CD4-positive, alpha-beta memory T cell (primary cell): ENCODE measurements around the gene NANOGP8. TPM values are rescaled to one million over a fixed set of nuclear protein-coding genes. Genes with fewer than 3 reads are reported as not detected.

Experiments used
- CTCF ChIA-PET: fragments of 350-600 bp; sonication (Branson Sonifier 250); formaldehyde crosslinking; loops from one replicate; lab custom pipeline; 2021; ENCODE audit warnings: inconsistent platforms; ENCODE audit not compliant: partially characterized antibody; lab: Charles Lee
- POLR2A ChIA-PET: fragments of 350-600 bp; sonication (Branson Sonifier 250); formaldehyde crosslinking; loops from one replicate; lab custom pipeline; 2021; ENCODE audit not compliant: partially characterized antibody; lab: Charles Lee
- DNase-seq, 5 donors: peaks; one replicate each; pipeline versions ENCODE4 v3.0.0 to v3.0.0-alpha.2; 2020 to 2022; ENCODE audit warnings: mixed read lengths in 1 of 5
- H3K27ac ChIP-seq: one replicate; pipeline ENCODE4 v1.7.0; 2013; ENCODE audit warnings: low read depth, low read length
- H3K27me3 ChIP-seq: 2 replicates; pipeline ENCODE4 v1.7.0; 2013; ENCODE audit warnings: mild to moderate bottlenecking, low read length, moderate library complexity; ENCODE audit not compliant: insufficient read depth
- H3K36me3 ChIP-seq: 2 replicates; pipeline ENCODE4 v1.7.0; 2013; ENCODE audit warnings: mild to moderate bottlenecking, low read length, moderate library complexity; ENCODE audit not compliant: insufficient read depth
- H3K4me1 ChIP-seq: 2 replicates; pipeline ENCODE4 v1.7.0; 2013; ENCODE audit warnings: mild to moderate bottlenecking, low read length, moderate library complexity; ENCODE audit not compliant: insufficient read depth
- H3K4me3 ChIP-seq, 2 donors: one replicate each; pipeline ENCODE4 v1.7.0; 2013; ENCODE audit warnings: low read length in 2 of 2, mild to moderate bottlenecking in 1 of 2
- H3K9me3 ChIP-seq, 2 donors: one replicate each; pipeline ENCODE4 v1.7.0; 2013; ENCODE audit warnings: low read length in 2 of 2, control low read depth in 1 of 2; ENCODE audit not compliant: control insufficient read depth in 1 of 2
- H3K27ac Mint-ChIP-seq, 7 donors: one replicate each; pipeline ENCODE4 v1.8.0; 2020 to 2021; ENCODE audit warnings: mixed read lengths in 7 of 7, mild to moderate bottlenecking in 6 of 7, inconsistent platforms in 3 of 7, moderate library complexity in 3 of 7
- H3K27me3 Mint-ChIP-seq, 2 donors: one replicate each; pipeline ENCODE4 v1.8.0; 2020 to 2021; ENCODE audit warnings: mixed read lengths in 2 of 2
- H3K36me3 Mint-ChIP-seq, 2 donors: one replicate each; pipeline ENCODE4 v1.8.0; 2020 to 2021; ENCODE audit warnings: mixed read lengths in 2 of 2, inconsistent platforms in 1 of 2, mild to moderate bottlenecking in 1 of 2
- H3K4me1 Mint-ChIP-seq, 4 donors: one replicate each; pipeline ENCODE4 v1.8.0; 2020 to 2021; ENCODE audit warnings: mixed read lengths in 4 of 4, mild to moderate bottlenecking in 1 of 4
- H3K4me3 Mint-ChIP-seq, 8 donors: one replicate each; pipeline ENCODE4 v1.8.0; 2020 to 2021; ENCODE audit warnings: mixed read lengths in 8 of 8, mild to moderate bottlenecking in 7 of 8, moderate library complexity in 6 of 8, inconsistent platforms in 3 of 8
- H3K9me3 Mint-ChIP-seq, 8 donors: one replicate each; pipeline ENCODE4 v1.8.0; 2020 to 2021; ENCODE audit warnings: mixed read lengths in 8 of 8, mild to moderate bottlenecking in 5 of 8, inconsistent platforms in 3 of 8, moderate library complexity in 1 of 8
- intact Hi-C: fragments of 100-400 bp; cut with micrococcal nuclease; formaldehyde crosslinking; loops from one replicate; pipeline ENCODE4 v1.15.1; 2023
- polyA plus RNA-seq, 2 donors: library from polyadenylated mRNA; unstranded; fragments of 300-500 nt; fragmentation: Illumina TruSeq; gene quantifications; one replicate each; pipeline ENCODE4 v1.2.3, GENCODE V29; 2021
- total RNA-seq, 2 experiments: library from RNA; stranded (reverse); gene quantifications; one replicate each; pipeline ENCODE4 v1.2.3, GENCODE V29; 2021

Gene NANOGP8
- total and polyA plus RNA-seq, 4 experiments from 2014 or later = not detected

- H3K9me3 Mint-ChIP-seq = no peaks in the 10 kb centered on the region
- Histone ChIP-seq H3K27me3 (no peaks in the 10 kb centered on the region), H3K9me3 (no peaks in the 10 kb centered on the region), H3K4me1 (no peaks in the 10 kb centered on the region), H3K4me3 (no peak overlapping the region), H3K27ac (no peak overlapping the region), H3K36me3 (no peaks in the 10 kb centered on the region)
- POLR2A ChIA-PET = no interaction called here
- H3K4me3 Mint-ChIP-seq = no peak overlapping the region
- peaks cover 0 to 1% (median 0%) of the 10 kb centered on the region in 4 donors for H3K4me1 Mint-ChIP-seq
- no peak overlapping the region for H3K27ac Mint-ChIP-seq
- CTCF ChIA-PET = no interaction called here
- DNase-seq = no peak
- peaks cover 4 to 5% of the 10 kb centered on the region in 2 donors for H3K27me3 Mint-ChIP-seq
- no peaks in the 10 kb centered on the region for H3K36me3 Mint-ChIP-seq
- intact Hi-C loops = no loop called here
Observed at GRCh38 chr15:35058534-35059054, 26.5 kb downstream of the NANOGP8 start.

GRCh38 chr15:35055416-35056105 is 29.5 kb downstream of the NANOGP8 start:
- Mint-ChIP-seq H3K27me3 (peaks cover 2 to 5% of the 10 kb centered on the region in 2 donors), H3K27ac (no peak overlapping the region), H3K9me3 (no peaks in the 10 kb centered on the region), H3K4me3 (no peak overlapping the region), H3K36me3 (no peaks in the 10 kb centered on the region), H3K4me1 (peaks cover 0 to 1% (median 0%) of the 10 kb centered on the region in 4 donors)
- Histone ChIP-seq H3K4me3 (no peak overlapping the region), H3K9me3 (no peaks in the 10 kb centered on the region), H3K27me3 (no peaks in the 10 kb centered on the region), H3K36me3 (no peaks in the 10 kb centered on the region), H3K4me1 (no peaks in the 10 kb centered on the region), H3K27ac (no peak overlapping the region)
- ChIA-PET POLR2A (no interaction called here), CTCF (no interaction called here)
- DNase-seq = no peak
- intact Hi-C loops = no loop called here

GRCh38 chr15:35054380-35054779 is 30.7 kb downstream of the NANOGP8 start:
- Mint-ChIP-seq H3K27me3 (peaks cover 3 to 5% of the 10 kb centered on the region in 2 donors), H3K4me1 (peaks cover 0 to 1% (median 0%) of the 10 kb centered on the region in 4 donors), H3K36me3 (no peaks in the 10 kb centered on the region), H3K9me3 (no peaks in the 10 kb centered on the region), H3K4me3 (no peak overlapping the region), H3K27ac (no peak overlapping the region)
- CTCF ChIA-PET = no interaction called here
- DNase-seq = no peak
- no peaks in the 10 kb centered on the region for H3K9me3 ChIP-seq
- intact Hi-C loops = no loop called here
- no peak overlapping the region for H3K27ac ChIP-seq
- H3K27me3 ChIP-seq = no peaks in the 10 kb centered on the region
- no peaks in the 10 kb centered on the region for H3K4me1 ChIP-seq
- no peak overlapping the region for H3K4me3 ChIP-seq
- POLR2A ChIA-PET = no interaction called here
- no peaks in the 10 kb centered on the region for H3K36me3 ChIP-seq

GRCh38 chr15:35047996-35048395 is 37.1 kb downstream of the NANOGP8 start:
- intact Hi-C loops = no loop called here
- Mint-ChIP-seq H3K4me1 (no peaks in the 10 kb centered on the region), H3K4me3 (no peak overlapping the region), H3K27ac (no peak overlapping the region), H3K9me3 (no peaks in the 10 kb centered on the region), H3K27me3 (peaks cover 0 to 2% of the 10 kb centered on the region in 2 donors), H3K36me3 (no peaks in the 10 kb centered on the region)
- H3K9me3 ChIP-seq = no peaks in the 10 kb centered on the region
- H3K4me3 ChIP-seq = no peak overlapping the region
- H3K36me3 ChIP-seq = no peaks in the 10 kb centered on the region
- no peaks in the 10 kb centered on the region for H3K4me1 ChIP-seq
- H3K27me3 ChIP-seq = no peaks in the 10 kb centered on the region
- ChIA-PET POLR2A (no interaction called here), CTCF (no interaction called here)
- DNase-seq = no peak
- H3K27ac ChIP-seq = no peak overlapping the region

GRCh38 chr15:35047528-35047927 is 37.6 kb downstream of the NANOGP8 start:
- POLR2A ChIA-PET = no interaction called here
- peaks cover 0 to 2% of the 10 kb centered on the region in 2 donors for H3K27me3 Mint-ChIP-seq

GRCh38 chr15:35043373-35044095 is 41.6 kb downstream of the NANOGP8 start:
- H3K4me1 ChIP-seq = no peaks in the 10 kb centered on the region
- no peak overlapping the region for H3K27ac ChIP-seq
- H3K27me3 ChIP-seq = no peaks in the 10 kb centered on the region
- H3K27me3 Mint-ChIP-seq = peaks cover 0 to 3% of the 10 kb centered on the region in 2 donors
- H3K4me1 Mint-ChIP-seq = no peaks in the 10 kb centered on the region
- H3K4me3 ChIP-seq = no peak overlapping the region
- no peaks in the 10 kb centered on the region for H3K36me3 Mint-ChIP-seq
- H3K4me3 Mint-ChIP-seq = no peak overlapping the region
- no peaks in the 10 kb centered on the region for H3K36me3 ChIP-seq
- ChIA-PET POLR2A (no interaction called here), CTCF (no interaction called here)
- intact Hi-C loops = no loop called here
- no peak for DNase-seq
- H3K9me3 Mint-ChIP-seq = no peaks in the 10 kb centered on the region
- no peaks in the 10 kb centered on the region for H3K9me3 ChIP-seq
- H3K27ac Mint-ChIP-seq = no peak overlapping the region

More at GRCh38 chr15:35047528-35047927, 37.6 kb downstream of the NANOGP8 start:
- Mint-ChIP-seq H3K36me3 (no peaks in the 10 kb centered on the region), H3K4me3 (no peak overlapping the region), H3K27ac (no peak overlapping the region), H3K4me1 (no peaks in the 10 kb centered on the region), H3K9me3 (no peaks in the 10 kb centered on the region)
- Histone ChIP-seq H3K4me1 (no peaks in the 10 kb centered on the region), H3K9me3 (no peaks in the 10 kb centered on the region), H3K4me3 (no peak overlapping the region), H3K27ac (no peak overlapping the region), H3K36me3 (no peaks in the 10 kb centered on the region), H3K27me3 (no peaks in the 10 kb centered on the region)
- intact Hi-C loops = no loop called here
- CTCF ChIA-PET = no interaction called here
- DNase-seq = no peak

GRCh38 chr15:35040339-35041255 is 44.5 kb downstream of the NANOGP8 start:
- H3K4me3 ChIP-seq = no peak overlapping the region
- intact Hi-C loops = no loop called here
- ChIA-PET CTCF (no interaction called here), POLR2A (no interaction called here)
- DNase-seq = no peak
- Mint-ChIP-seq H3K36me3 (no peaks in the 10 kb centered on the region), H3K27ac (no peak overlapping the region), H3K4me3 (no peak overlapping the region), H3K4me1 (no peaks in the 10 kb centered on the region), H3K27me3 (peaks cover 0 to 1% of the 10 kb centered on the region in 2 donors), H3K9me3 (no peaks in the 10 kb centered on the region)
- H3K27me3 ChIP-seq = no peaks in the 10 kb centered on the region
- H3K4me1 ChIP-seq = no peaks in the 10 kb centered on the region
- H3K9me3 ChIP-seq = no peaks in the 10 kb centered on the region
- H3K27ac ChIP-seq = no peak overlapping the region
- H3K36me3 ChIP-seq = no peaks in the 10 kb centered on the region
